Activated CD4-positive, alpha-beta T cell treated with anti-CD3 and anti-CD28 coated beads, Interleukin-2, amount 10 ng/mL, durations not matched to agents 24 days and 14 days (primary cell): ENCODE results near the gene CDK19. TPM values are rescaled to one million over a fixed set of nuclear protein-coding genes. Genes with fewer than 3 reads are reported as not detected.
"Not testable (repeated sequence)": the region's sequence is repeated elsewhere in the genome, so short reads cannot be mapped to it uniquely, and the experiment has no call there.

Experiments used
- DNase-seq: peaks from one replicate; pipeline ENCODE4 v3.0.0; 2022
- H3K27ac Mint-ChIP-seq: one replicate; pipeline ENCODE4 v1.8.0; 2022; ENCODE audit warnings: mild to moderate bottlenecking, mixed read lengths
- H3K27me3 Mint-ChIP-seq: one replicate; pipeline ENCODE4 v1.8.0; 2022; ENCODE audit warnings: mixed read lengths
- H3K36me3 Mint-ChIP-seq: one replicate; pipeline ENCODE4 v1.8.0; 2022; ENCODE audit warnings: low read depth, mild to moderate bottlenecking, mixed read lengths
- H3K4me1 Mint-ChIP-seq: one replicate; pipeline ENCODE4 v1.8.0; 2021; ENCODE audit warnings: mixed read lengths
- H3K4me3 Mint-ChIP-seq: one replicate; pipeline ENCODE4 v1.8.0; 2022; ENCODE audit warnings: mild to moderate bottlenecking, moderate library complexity, mixed read lengths
- H3K9me3 Mint-ChIP-seq: one replicate; pipeline ENCODE4 v1.8.0; 2021; ENCODE audit warnings: mixed read lengths
- intact Hi-C: fragments of 100-400 bp; cut with micrococcal nuclease; formaldehyde crosslinking; loops from one replicate; pipeline ENCODE4 v1.15.1; 2023
- total RNA-seq: library from RNA; stranded (reverse); gene quantifications from 2 replicates; pipeline ENCODE4 v1.2.3, GENCODE V29; 2022

The CDK19 gene
- total RNA-seq, 1 donor from 2014 or later: 13.0 TPM

- Mint-ChIP-seq H3K9me3 (peaks cover 9% of the 10 kb centered on the region), H3K4me3 (no peak overlapping the region), H3K27me3 (no peaks in the 10 kb centered on the region), H3K27ac (no peak overlapping the region), H3K4me1 (peaks cover 13% of the 10 kb centered on the region), H3K36me3 (no peaks in the 10 kb centered on the region)
- intact Hi-C loops: no loop called here
- DNase-seq: no peak
These were observed 222.5 kb downstream of the CDK19 start for GRCh38 chr6:110592765-110593164.

- Mint-ChIP-seq H3K27me3 (no peaks in the 10 kb centered on the region), H3K4me1 (peaks cover 13% of the 10 kb centered on the region), H3K4me3 (no peak overlapping the region), H3K9me3 (peaks cover 9% of the 10 kb centered on the region), H3K36me3 (no peaks in the 10 kb centered on the region), H3K27ac (peak overlapping the region; percentile 26)
- intact Hi-C loops: loop anchor here (1.0 kb wide), 1 partner anchor 54 kb away; no protein-coding TSS in a partner anchor
- DNase-seq: no peak
These were observed 224.4 kb downstream of the CDK19 start for GRCh38 chr6:110590821-110591351.

DNA sequence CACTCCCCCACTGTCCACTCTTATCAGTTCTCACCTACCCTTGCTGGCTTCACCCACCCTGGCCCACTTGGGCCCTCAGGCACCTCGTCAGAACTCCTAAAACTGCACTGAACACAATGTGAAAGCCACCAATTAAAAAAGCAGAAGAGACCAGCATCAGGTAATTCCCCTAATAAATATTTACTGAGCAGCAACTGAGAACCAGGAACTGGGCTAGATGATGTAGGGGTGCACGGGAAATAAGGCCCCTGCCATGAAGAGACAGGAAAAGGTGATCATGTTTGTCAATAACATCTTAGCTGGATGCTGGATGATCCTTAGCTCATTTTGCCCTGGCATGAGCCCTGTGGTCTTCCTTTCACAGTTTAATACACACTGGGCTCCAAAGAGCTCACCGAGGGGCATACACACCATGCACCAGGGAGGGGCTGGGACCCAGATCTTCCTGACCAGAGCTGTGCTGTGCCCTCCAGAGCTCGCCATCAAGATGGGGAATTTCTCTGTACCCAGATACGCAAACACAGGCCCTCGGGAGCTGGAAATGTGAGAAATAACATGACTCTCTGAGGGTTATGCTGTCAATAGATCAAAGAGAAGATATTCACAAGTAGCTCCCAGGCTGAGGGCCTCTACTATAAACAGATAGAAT is 225.3 kb downstream of the CDK19 start:
- Mint-ChIP-seq H3K27ac (peak overlapping the region; percentile 53), H3K4me3 (no peak overlapping the region), H3K9me3 (peaks cover 9% of the 10 kb centered on the region), H3K4me1 (peaks cover 13% of the 10 kb centered on the region), H3K27me3 (no peaks in the 10 kb centered on the region), H3K36me3 (no peaks in the 10 kb centered on the region)
- no peak for DNase-seq
- intact Hi-C loops: no loop called here

GRCh38 chr6:110587328-110587727 is 227.9 kb downstream of the CDK19 start:
- Mint-ChIP-seq H3K27me3 (no peaks in the 10 kb centered on the region), H3K27ac (no peak overlapping the region), H3K4me3 (no peak overlapping the region), H3K9me3 (no peaks in the 10 kb centered on the region), H3K36me3 (no peaks in the 10 kb centered on the region), H3K4me1 (peaks cover 9% of the 10 kb centered on the region)
- intact Hi-C loops: no loop called here
- DNase-seq: no peak

GRCh38 chr6:110581679-110582078 is 233.6 kb downstream of the CDK19 start:
- Mint-ChIP-seq H3K4me1 (no peaks in the 10 kb centered on the region), H3K27me3 (peaks cover 14% of the 10 kb centered on the region), H3K36me3 (no peaks in the 10 kb centered on the region), H3K27ac (no peak overlapping the region), H3K9me3 (peaks cover 7% of the 10 kb centered on the region), H3K4me3 (no peak overlapping the region)
- intact Hi-C loops: no loop called here
- DNase-seq: no peak

DNA sequence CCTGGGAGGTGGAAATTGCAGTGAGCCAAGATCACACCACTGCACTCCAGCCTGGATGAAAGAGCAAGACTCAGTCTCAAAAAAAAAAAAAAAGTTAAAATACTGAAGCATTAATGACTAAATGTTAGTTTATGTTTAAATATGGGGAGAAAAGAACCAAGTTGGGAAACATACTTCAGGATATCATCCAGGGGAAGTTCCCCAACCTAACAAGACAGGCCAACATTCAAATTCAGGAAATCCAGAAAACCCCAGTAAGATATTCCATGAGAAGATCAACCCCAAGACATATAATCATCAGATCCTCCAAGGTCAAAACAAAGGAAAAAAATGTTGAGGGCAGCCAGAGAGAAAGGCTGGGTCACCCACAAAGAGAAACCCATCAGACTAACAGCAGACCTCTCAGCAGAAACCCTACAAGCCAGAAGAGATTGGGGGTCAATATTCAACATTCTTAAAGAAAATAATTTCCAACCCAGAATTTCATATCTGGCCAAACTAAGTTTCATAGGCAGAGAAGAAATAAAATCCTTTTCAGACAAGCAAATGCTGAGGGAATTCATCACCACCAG is 237.6 kb downstream of the CDK19 start:
- H3K9me3 Mint-ChIP-seq, H3K4me1 Mint-ChIP-seq, H3K4me3 Mint-ChIP-seq, H3K36me3 Mint-ChIP-seq, intact Hi-C loops, H3K27ac Mint-ChIP-seq, DNase-seq: not testable (repeated sequence)
- peaks cover 20% of the 10 kb centered on the region for H3K27me3 Mint-ChIP-seq

- H3K36me3 Mint-ChIP-seq: no peaks in the 10 kb centered on the region
- no peak for DNase-seq
- no peak overlapping the region for H3K4me3 Mint-ChIP-seq
- H3K9me3 Mint-ChIP-seq: peaks cover 7% of the 10 kb centered on the region
- peaks cover 20% of the 10 kb centered on the region for H3K27me3 Mint-ChIP-seq
- no peak overlapping the region for H3K27ac Mint-ChIP-seq
- intact Hi-C loops: no loop called here
- no peaks in the 10 kb centered on the region for H3K4me1 Mint-ChIP-seq
These were observed 239.3 kb downstream of the CDK19 start for GRCh38 chr6:110575925-110576463.

GRCh38 chr6:110574817-110575216 is 240.5 kb downstream of the CDK19 start:
- no peak for DNase-seq
- Mint-ChIP-seq H3K4me3 (no peak overlapping the region), H3K27me3 (peaks cover 16% of the 10 kb centered on the region), H3K36me3 (no peaks in the 10 kb centered on the region), H3K4me1 (no peaks in the 10 kb centered on the region), H3K27ac (no peak overlapping the region), H3K9me3 (peaks cover 7% of the 10 kb centered on the region)
- intact Hi-C loops: no loop called here

GRCh38 chr6:110573537-110573936 is 241.7 kb downstream of the CDK19 start:
- Mint-ChIP-seq H3K27me3 (peaks cover 13% of the 10 kb centered on the region), H3K36me3 (no peaks in the 10 kb centered on the region), H3K4me3 (no peak overlapping the region), H3K9me3 (peaks cover 3% of the 10 kb centered on the region), H3K4me1 (no peaks in the 10 kb centered on the region), H3K27ac (no peak overlapping the region)
- DNase-seq: no peak
- intact Hi-C loops: no loop called here

DNA sequence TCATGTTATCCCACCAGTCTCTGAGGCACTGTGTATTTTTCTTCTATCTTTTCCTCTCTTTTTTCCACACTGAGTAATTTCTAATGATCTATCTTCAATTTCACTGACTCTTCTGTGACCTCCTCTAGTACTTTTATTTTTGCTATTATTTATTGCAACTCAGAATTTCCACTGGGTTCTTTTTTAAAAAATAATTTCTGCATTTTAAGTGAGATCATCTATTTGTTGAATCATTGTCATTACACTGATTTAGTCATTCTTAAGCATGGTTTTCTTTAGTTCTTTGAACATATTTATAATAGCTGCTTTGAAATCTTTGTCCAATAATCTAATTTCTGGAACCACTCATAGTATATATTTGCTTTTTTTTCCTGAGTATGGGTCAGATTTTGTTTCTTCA is 242.1 kb downstream of the CDK19 start:
- DNase-seq: no peak
- Mint-ChIP-seq H3K4me1 (peaks cover under 1% of the 10 kb centered on the region), H3K4me3 (no peak overlapping the region), H3K9me3 (peaks cover under 1% of the 10 kb centered on the region), H3K27me3 (peaks cover 11% of the 10 kb centered on the region), H3K36me3 (no peaks in the 10 kb centered on the region), H3K27ac (no peak overlapping the region)
- intact Hi-C loops: no loop called here

DNA sequence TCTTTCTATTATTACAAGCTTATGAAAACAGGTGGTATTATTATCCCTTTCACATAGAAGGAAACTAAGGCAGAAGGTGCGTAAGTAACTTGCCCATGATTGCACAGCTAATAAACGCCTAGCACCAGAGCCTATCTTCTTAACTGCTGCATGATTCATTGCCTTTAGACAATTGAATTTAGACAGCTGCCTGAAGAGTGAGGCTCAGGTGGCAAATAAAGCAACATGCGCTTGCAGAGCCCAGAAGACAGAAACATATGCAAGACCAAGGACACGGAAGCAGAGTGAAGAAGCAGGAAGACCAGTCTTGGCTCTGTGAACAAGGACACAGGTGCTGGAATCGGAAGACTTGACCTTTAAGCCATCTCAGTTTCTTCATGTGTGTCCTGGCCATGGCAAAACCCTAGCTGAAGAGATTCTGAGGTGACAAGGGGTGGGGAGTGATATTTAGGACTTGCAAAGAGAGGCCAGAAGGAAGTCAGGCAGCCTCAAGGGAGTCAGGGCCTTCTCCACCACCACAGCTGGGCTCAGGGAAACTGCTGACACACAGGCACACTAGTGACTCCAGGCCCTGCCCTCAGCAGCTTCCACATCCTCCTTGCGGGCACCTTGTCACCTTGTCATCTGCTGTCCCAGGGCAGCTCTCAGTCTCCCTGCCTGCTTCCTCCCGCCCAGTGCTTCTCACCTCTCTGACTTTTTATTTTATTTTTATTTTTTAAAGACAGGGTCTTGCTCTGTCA is 247.1 kb downstream of the CDK19 start:
- H3K4me1 Mint-ChIP-seq: peaks cover 3% of the 10 kb centered on the region
- peak; percentile 53 for DNase-seq
- H3K27me3 Mint-ChIP-seq: peaks cover 4% of the 10 kb centered on the region
- H3K27ac Mint-ChIP-seq: no peak overlapping the region
- H3K9me3 Mint-ChIP-seq: no peaks in the 10 kb centered on the region
- H3K4me3 Mint-ChIP-seq: no peak overlapping the region
- intact Hi-C loops: no loop called here
- no peaks in the 10 kb centered on the region for H3K36me3 Mint-ChIP-seq

DNA sequence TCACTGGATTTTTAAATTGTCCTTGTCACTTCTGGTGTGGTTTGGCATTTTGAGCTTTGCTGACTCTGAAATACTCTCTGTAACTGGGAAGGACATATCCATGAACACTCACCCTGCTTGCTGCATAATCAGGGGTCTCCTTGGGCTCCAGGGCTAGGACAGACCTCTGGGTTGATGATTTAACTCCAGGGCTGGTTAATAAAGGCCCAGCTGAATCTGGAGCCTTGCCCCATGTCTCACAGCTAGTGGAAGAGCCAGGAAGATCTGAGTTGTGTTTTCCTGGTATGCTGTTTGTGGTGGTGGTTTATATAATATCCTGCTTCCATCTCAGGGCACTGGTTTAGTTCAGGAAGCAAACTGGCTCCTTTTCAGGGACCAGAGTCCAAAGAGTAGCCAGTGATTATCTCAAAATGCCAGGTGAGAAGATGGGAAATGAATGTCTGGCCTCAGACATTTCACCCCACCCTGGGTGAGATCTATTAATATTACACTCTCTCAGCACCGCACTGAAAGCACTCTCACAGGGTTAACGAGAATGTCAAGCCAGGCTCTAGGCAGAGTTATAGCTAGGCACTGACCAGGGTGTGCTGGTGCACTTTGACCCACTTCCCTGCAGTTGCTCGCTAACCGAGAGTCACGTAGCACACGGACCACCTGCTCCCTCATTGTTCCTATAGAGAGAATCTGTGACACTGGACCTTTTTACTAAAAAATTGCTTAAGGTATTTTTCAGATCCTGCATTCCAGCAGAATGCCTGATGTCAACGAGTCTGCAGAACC is 248.7 kb downstream of the CDK19 start:
- H3K4me1 Mint-ChIP-seq: peaks cover 6% of the 10 kb centered on the region

GRCh38 chr6:110564703-110565421 is 250.4 kb downstream of the CDK19 start:
- no peak overlapping the region for H3K4me3 Mint-ChIP-seq
- H3K36me3 Mint-ChIP-seq: no peaks in the 10 kb centered on the region
- intact Hi-C loops: no loop called here
- peaks cover 3% of the 10 kb centered on the region for H3K27me3 Mint-ChIP-seq
- no peak for DNase-seq
- peaks cover 20% of the 10 kb centered on the region for H3K4me1 Mint-ChIP-seq
- H3K27ac Mint-ChIP-seq: no peak overlapping the region
- no peaks in the 10 kb centered on the region for H3K9me3 Mint-ChIP-seq

More for the DNA sequence above, 248.7 kb downstream of the CDK19 start:
- peaks cover 4% of the 10 kb centered on the region for H3K27me3 Mint-ChIP-seq
- intact Hi-C loops: no loop called here
- no peaks in the 10 kb centered on the region for H3K36me3 Mint-ChIP-seq
- no peak for DNase-seq
- no peaks in the 10 kb centered on the region for H3K9me3 Mint-ChIP-seq
- no peak overlapping the region for H3K27ac Mint-ChIP-seq
- no peak overlapping the region for H3K4me3 Mint-ChIP-seq
